Fibroblast of the aortic adventitia (primary cell): Measurements from ENCODE around the gene TCAIM. TPM values are rescaled to one million over a fixed set of nuclear protein-coding genes. Genes with fewer than 3 reads are reported as not detected.
"Not testable (repeated sequence)": the region's sequence is repeated elsewhere in the genome, so short reads cannot be mapped to it uniquely, and the experiment has no call there.

Experiments
- DNase-seq: peaks from one replicate; pipeline ENCODE4 v3.0.0-alpha.2; 2010; ENCODE audit warnings: low read depth
- H3K4me3 ChIP-seq: 2 replicates; pipeline ENCODE4 v1.5.1; 2011; ENCODE audit warnings: low read depth, mild to moderate bottlenecking, control low read depth, low read length, moderate library complexity
- total RNA-seq: library from RNA; depleted of rRNA; stranded (reverse); fragments of >200 nt; gene quantifications from 2 replicates; pipeline ENCODE4 v1.2.3, GENCODE V29; 2012; ENCODE audit warnings: low replicate concordance
- TF ChIP-seq, protein P1 (sequence below): IDR thresholded peaks from 2 replicates; pipeline ENCODE4 v1.5.1; 2011; ENCODE audit warnings: mild to moderate bottlenecking, low read length, control low read depth, inconsistent platforms; ENCODE audit not compliant: insufficient read depth

Gene TCAIM
- total RNA-seq, 1 donor = 33.3 TPM

DNA sequence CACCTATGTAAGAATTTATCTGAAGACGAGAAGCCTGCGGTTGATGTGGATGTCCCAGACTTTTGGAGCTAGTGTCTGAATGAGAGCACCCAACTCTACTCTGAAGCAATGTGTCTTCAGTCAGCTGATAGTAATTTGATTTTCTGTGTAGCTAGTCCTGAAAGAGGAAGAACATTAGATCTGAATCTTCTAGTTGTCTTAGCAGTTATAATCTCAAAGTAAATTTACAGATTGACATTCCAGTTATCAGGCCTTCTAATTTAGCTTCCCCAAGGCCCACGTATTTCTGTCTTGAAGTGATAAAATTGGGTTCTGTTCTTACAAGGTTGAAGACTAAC, 1.5 kb downstream of the TCAIM start:
- TF ChIP-seq, protein P1, sequence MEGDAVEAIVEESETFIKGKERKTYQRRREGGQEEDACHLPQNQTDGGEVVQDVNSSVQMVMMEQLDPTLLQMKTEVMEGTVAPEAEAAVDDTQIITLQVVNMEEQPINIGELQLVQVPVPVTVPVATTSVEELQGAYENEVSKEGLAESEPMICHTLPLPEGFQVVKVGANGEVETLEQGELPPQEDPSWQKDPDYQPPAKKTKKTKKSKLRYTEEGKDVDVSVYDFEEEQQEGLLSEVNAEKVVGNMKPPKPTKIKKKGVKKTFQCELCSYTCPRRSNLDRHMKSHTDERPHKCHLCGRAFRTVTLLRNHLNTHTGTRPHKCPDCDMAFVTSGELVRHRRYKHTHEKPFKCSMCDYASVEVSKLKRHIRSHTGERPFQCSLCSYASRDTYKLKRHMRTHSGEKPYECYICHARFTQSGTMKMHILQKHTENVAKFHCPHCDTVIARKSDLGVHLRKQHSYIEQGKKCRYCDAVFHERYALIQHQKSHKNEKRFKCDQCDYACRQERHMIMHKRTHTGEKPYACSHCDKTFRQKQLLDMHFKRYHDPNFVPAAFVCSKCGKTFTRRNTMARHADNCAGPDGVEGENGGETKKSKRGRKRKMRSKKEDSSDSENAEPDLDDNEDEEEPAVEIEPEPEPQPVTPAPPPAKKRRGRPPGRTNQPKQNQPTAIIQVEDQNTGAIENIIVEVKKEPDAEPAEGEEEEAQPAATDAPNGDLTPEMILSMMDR = no peak
- H3K4me3 ChIP-seq = peak overlapping the region; percentile 94
- DNase-seq = no peak

- TF ChIP-seq, protein P1 = no peak
- peak; percentile 85 for DNase-seq
- H3K4me3 ChIP-seq = no peak overlapping the region
Measured at GRCh38 chr3:44342176-44342790, 3.7 kb downstream of the TCAIM start.

- no peak overlapping the region for H3K4me3 ChIP-seq
- TF ChIP-seq, protein P1 = no peak
- no peak for DNase-seq
Measured at GRCh38 chr3:44343421-44343820, 4.9 kb downstream of the TCAIM start.

GRCh38 chr3:44346590-44346989, 8.0 kb downstream of the TCAIM start:
- not testable (repeated sequence) for H3K4me3 ChIP-seq, DNase-seq

GRCh38 chr3:44348993-44349392, 10.4 kb downstream of the TCAIM start:
- TF ChIP-seq, protein P1 = no peak
- H3K4me3 ChIP-seq = no peak overlapping the region
- peak; percentile 16 for DNase-seq

DNA sequence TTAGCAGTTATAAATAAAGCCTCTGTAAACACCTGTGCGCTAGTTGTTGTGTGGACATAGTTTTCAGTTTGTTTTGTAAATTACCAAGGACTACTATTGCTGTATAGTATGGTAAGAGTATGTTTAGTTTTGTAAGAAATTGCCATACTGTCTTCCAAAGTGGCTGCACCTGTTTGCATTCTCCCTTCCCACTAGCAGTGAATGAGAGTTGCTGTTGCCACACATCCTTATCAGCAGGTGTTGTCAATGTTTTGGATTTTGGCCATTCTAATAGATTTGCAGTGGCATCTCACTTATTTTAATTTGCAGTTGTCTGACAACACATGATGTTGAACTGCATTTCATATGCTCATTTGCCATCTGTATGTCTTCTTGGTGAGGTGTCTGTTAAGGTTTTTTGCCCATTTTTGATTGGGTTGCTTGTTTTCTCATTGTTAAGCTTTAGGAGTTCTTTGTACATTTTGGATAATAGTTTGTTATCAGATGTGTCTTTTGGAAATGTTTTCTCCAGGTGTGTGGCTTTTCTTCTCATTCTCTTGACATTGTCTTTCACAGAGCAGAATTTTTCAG, 14.9 kb downstream of the TCAIM start:
- H3K4me3 ChIP-seq = no peak overlapping the region
- TF ChIP-seq, protein P1 = no peak
- DNase-seq = no peak

DNA sequence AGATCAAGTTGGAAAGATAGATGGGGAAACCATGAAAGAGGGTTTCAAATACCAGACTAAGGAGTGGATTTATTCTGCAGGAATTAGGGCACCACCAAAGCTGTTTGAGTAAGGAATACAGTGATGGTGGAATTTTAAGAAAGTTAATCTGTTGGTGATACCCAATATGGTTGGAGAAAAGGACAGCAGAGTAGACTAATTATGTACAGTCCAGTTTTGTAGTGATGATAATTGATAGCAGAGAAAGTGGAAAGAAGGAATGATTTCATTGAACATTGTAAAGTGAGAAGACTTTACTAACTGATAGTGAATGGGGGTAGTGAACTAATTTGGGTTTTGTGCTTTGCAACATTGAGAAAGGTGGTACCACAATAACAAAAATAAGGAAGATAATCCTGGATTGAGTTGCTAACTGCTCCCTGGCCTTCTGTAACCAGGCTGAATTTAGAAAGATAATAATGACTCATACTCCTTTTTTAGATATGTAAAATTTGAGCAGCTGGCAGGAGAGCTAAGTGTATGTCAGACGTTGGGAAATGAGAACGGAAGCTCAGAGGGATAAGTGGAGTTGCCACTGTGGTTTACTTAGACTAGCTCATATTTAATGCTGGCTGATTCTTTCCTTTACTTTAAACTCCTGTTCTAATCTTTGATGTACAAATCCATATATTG, 16.9 kb downstream of the TCAIM start:
- no peak overlapping the region for H3K4me3 ChIP-seq
- TF ChIP-seq, protein P1 = no peak
- DNase-seq = peak; percentile 85
